ENCODE data around the gene LRBA. TPM values are rescaled to one million over a fixed set of nuclear protein-coding genes. Genes with fewer than 3 reads are reported as not detected.

The LRBA gene
- total and polyA plus RNA-seq, 12 donors, result 6.2 to 31.2 (median 23.9) TPM

DNA sequence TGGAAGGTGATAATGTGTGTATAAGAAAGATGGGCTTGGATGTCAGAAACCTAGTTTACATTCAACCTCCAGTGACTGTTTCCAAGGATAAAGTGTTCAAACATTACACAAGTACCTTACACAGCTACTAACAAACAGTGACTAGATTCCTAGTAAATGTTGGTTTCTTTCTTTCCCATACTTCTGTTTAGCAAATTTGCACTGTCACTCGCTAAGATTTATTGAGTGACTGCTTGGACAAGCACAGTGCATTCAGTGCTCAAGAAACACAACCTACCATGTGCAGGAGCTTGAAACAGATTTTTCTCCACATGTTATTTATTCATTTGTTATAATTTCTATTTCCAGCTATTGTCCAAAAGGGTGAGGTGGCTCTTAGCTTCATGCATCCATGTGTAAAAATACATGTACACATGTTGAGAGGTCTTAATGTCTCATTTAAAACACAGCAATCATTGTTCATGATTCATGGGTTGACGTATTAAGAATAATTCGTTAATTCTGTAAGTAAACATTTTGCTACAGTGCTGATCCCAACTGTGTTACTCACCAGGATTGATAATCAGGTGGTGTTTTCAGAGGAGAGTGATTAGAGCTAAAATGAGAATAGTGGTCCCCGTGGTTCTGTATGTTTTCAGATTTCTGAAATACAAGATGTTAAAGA, 783.8 kb downstream of the LRBA start:
- 83 to 84% methylated on average over 4 of the region's 4 CpGs for WGBS, 2 donors
- Histone ChIP-seq H3K4me3 (no peak overlapping the region), H3K9me3 (no peaks in the 10 kb centered on the region), H3K4me1 (peaks cover 2 to 56% (median 28%) of the 10 kb centered on the region in 9 donors), H3K27me3 (no peaks in the 10 kb centered on the region), H3K27ac (peak overlapping the region in 2 of 10 donors; percentile 7 to 47), H3K36me3 (peaks cover 0 to 43% (median 0%) of the 10 kb centered on the region in 9 donors)
- no peak for ATAC-seq
- TF ChIP-seq, protein P1, sequence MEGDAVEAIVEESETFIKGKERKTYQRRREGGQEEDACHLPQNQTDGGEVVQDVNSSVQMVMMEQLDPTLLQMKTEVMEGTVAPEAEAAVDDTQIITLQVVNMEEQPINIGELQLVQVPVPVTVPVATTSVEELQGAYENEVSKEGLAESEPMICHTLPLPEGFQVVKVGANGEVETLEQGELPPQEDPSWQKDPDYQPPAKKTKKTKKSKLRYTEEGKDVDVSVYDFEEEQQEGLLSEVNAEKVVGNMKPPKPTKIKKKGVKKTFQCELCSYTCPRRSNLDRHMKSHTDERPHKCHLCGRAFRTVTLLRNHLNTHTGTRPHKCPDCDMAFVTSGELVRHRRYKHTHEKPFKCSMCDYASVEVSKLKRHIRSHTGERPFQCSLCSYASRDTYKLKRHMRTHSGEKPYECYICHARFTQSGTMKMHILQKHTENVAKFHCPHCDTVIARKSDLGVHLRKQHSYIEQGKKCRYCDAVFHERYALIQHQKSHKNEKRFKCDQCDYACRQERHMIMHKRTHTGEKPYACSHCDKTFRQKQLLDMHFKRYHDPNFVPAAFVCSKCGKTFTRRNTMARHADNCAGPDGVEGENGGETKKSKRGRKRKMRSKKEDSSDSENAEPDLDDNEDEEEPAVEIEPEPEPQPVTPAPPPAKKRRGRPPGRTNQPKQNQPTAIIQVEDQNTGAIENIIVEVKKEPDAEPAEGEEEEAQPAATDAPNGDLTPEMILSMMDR (IDR thresholded peaks at IDR 0.05), result no peak
- no peak for DNase-seq
- intact Hi-C loops (cut with DNase I), result loop anchor here in 1 of 10 donors (10.0 kb wide), 1 partner anchor 416 kb away; the partner anchor contains the start of gene IQCM

DNA sequence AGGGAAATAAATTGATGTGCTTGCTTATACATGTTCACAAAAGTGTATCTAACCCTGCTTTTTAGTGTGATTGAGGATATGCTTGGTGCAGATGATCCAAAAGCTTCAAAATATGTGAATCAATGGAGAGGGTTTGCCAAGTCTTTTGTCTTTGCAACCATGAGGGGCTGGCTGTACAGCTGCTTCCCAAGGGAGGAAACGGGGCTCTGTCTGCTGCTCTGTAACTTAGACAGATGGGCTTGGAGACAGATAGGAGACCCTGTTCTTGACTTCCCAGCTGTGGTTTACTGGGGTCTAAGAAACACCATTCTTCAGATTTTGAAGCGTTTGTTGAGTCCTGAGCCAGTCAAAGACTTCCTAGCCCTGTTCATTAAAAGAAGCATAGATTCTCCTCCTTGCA, 784.5 kb downstream of the LRBA start:
- DNase-seq (no peak), ATAC-seq (no peak)
- WGBS, 2 donors, result 60 to 68% methylated on average over 2 of the region's 2 CpGs
- Histone ChIP-seq H3K27me3 (no peaks in the 10 kb centered on the region), H3K4me1 (peaks cover 2 to 57% (median 23%) of the 10 kb centered on the region in 9 donors), H3K4me3 (no peak overlapping the region), H3K36me3 (peaks cover 0 to 36% (median 0%) of the 10 kb centered on the region in 9 donors), H3K27ac (no peak overlapping the region), H3K9me3 (no peaks in the 10 kb centered on the region)
- intact Hi-C loops (cut with DNase I), result loop anchor here in 1 of 10 donors (10.0 kb wide), 1 partner anchor 416 kb away; the partner anchor contains the start of gene IQCM
- TF ChIP-seq, protein P1 (IDR thresholded peaks at IDR 0.05), result no peak

DNA sequence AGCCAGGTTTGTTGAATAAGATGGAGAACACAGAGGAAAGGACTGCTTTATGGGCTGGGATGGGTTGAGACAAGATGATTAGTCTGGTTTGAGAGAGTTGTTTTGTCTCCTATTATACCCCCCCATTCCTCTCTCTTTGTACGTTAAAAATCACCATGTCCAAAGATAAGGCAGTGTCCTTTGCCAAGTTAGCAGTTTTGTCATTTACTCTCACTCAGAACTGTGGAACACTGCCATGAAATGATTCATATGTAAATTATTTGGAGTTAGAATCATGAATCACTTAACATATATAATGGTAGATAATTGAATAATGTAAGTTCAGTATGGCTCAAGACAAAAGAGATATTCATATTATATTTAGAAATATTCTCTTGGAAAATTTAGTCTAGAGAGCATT, 785.6 kb downstream of the LRBA start:
- ATAC-seq (peak in 3 of 8 donors; percentile 38 to 53 (median 49)), DNase-seq (no peak)
- Histone ChIP-seq H3K27me3 (no peaks in the 10 kb centered on the region), H3K9me3 (no peaks in the 10 kb centered on the region), H3K4me1 (peaks cover 2 to 58% (median 23%) of the 10 kb centered on the region in 9 donors), H3K4me3 (no peak overlapping the region), H3K27ac (peak overlapping the region in 2 of 10 donors; percentile 13 to 27), H3K36me3 (peaks cover 0 to 34% (median 0%) of the 10 kb centered on the region in 9 donors)
- intact Hi-C loops (cut with DNase I), result no loop called here
- TF ChIP-seq, protein P1 (IDR thresholded peaks at IDR 0.05), result no peak
- WGBS, 2 donors, result 0 to 4% methylated on average over 1 of the region's 1 CpG

DNA sequence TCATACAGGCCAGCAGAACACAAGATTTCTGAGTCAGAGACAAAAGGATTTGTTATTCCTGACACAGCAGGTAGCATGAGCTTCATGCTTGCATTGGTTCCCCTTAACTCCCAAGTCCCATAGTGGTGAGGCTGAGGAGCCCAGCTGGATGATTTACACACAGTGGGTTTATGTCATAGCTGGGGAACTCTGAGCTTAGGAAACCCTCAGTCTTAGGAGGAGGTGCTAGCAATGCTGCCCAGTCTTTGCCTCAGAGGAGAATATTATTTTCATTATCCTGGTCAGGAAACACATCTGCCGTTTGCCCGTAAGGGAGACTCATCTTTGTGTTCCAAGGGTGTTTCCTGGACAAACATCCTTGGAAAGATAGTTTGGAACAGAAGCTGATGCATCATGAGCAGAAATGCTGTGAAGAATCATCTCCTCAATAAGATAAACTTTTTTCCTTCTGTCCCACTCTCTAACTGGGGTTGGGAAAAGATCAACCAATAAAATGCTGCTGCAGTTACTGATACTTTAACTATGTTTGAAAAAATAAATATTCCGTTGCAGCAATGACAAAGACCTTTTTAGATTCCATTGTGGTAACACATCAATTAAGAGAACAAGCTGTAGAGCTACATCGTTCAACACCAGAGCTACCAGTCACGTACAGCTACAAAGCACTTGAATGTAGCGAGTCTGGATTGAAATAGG, 790.0 kb downstream of the LRBA start:
- Histone ChIP-seq H3K36me3 (peaks cover 0 to 31% (median 0%) of the 10 kb centered on the region in 9 donors), H3K27me3 (no peaks in the 10 kb centered on the region), H3K4me1 (peaks cover 0 to 32% (median 10%) of the 10 kb centered on the region in 9 donors), H3K4me3 (no peak overlapping the region), H3K27ac (no peak overlapping the region), H3K9me3 (no peaks in the 10 kb centered on the region)
- ATAC-seq (peak in 3 of 8 donors; percentile 50 to 69 (median 53)), DNase-seq (no peak)
- WGBS, 2 donors, result 67 to 68% methylated on average over 6 of the region's 6 CpGs
- intact Hi-C loops (cut with DNase I), result loop anchor here in 1 of 10 donors (5.0 kb wide), 1 partner anchor 223 kb away; no protein-coding TSS in a partner anchor
- TF ChIP-seq, protein P1 (IDR thresholded peaks at IDR 0.05), result no peak
